Colonic mucosa (tissue), 4 donors: ENCODE data around the gene CD83. TPM values are rescaled to one million over a fixed set of nuclear protein-coding genes. Genes with fewer than 3 reads are reported as not detected.

Experiments used
- DNase-seq: peaks from one replicate; pipeline ENCODE4 v3.0.0-alpha.2; 2020
- H3K27ac ChIP-seq: fragments of 200-600 bp; one replicate; pipeline ENCODE4 v1.8.0; 2021
- H3K27me3 ChIP-seq: fragments of 200-600 bp; one replicate; pipeline ENCODE4 v1.8.0; 2021
- H3K36me3 ChIP-seq: fragments of 200-600 bp; one replicate; pipeline ENCODE4 v1.8.0; 2021
- H3K4me1 ChIP-seq: fragments of 200-600 bp; one replicate; pipeline ENCODE4 v1.8.0; 2021; ENCODE audit warnings: mild to moderate bottlenecking
- H3K4me3 ChIP-seq: fragments of 200-600 bp; one replicate; pipeline ENCODE4 v1.8.0; 2021
- H3K9ac ChIP-seq, 2 donors: one replicate each; pipeline ENCODE4 v1.7.0; 2013; ENCODE audit warnings: control low read depth in 2 of 2, low read depth in 2 of 2, low read length in 2 of 2
- H3K9me3 ChIP-seq: fragments of 200-600 bp; one replicate; pipeline ENCODE4 v1.8.0; 2021
- intact Hi-C: fragments of 100-400 bp; cut with DNase I; formaldehyde crosslinking; loops from one replicate; pipeline ENCODE4 v1.14.1; 2022
- total RNA-seq, 2 donors: library from RNA; stranded (reverse); fragmentation: NEBNext Ultra II Directional in 1 of 2; extraction: Animal tissue kit (Norgen Biotek cat#: 25700) in 1 of 2; gene quantifications; one replicate each; pipeline ENCODE4 v1.2.1, GENCODE V29; 2021
- TF ChIP-seq, protein P1 (sequence below): fragments of 200-600 bp; IDR thresholded peaks from one replicate; pipeline ENCODE4 v1.8.0; 2022; ENCODE audit warnings: antibody characterized with exemption, mild to moderate bottlenecking
- donor health status: healthy.
- donor health status: DM: no; HTN: no; CAD: no.
- donor health status: DM: no; HTN: no; CAD: no.

CD83 gene
- total RNA-seq, 2 donors from 2014 or later: 2.8 TPM

DNA sequence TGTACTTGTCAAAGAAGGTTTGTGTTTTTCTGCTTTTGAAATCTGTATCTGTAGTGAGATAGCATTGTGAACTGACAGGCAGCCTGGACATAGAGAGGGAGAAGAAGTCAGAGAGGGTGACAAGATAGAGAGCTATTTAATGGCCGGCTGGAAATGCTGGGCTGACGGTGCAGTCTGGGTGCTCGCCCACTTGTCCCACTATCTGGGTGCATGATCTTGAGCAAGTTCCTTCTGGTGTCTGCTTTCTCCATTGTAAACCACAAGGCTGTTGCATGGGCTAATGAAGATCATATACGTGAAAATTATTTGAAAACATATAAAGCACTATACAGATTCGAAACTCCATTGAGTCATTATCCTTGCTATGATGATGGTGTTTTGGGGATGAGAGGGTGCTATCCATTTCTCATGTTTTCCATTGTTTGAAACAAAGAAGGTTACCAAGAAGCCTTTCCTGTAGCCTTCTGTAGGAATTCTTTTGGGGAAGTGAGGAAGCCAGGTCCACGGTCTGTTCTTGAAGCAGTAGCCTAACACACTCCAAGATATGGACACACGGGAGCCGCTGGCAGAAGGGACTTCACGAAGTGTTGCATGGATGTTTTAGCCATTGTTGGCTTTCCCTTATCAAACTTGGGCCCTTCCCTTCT lies 18.4 kb downstream of the CD83 start:
- no peaks in the 10 kb centered on the region for H3K36me3 ChIP-seq
- H3K4me1 ChIP-seq: no peaks in the 10 kb centered on the region
- TF ChIP-seq, protein P1, sequence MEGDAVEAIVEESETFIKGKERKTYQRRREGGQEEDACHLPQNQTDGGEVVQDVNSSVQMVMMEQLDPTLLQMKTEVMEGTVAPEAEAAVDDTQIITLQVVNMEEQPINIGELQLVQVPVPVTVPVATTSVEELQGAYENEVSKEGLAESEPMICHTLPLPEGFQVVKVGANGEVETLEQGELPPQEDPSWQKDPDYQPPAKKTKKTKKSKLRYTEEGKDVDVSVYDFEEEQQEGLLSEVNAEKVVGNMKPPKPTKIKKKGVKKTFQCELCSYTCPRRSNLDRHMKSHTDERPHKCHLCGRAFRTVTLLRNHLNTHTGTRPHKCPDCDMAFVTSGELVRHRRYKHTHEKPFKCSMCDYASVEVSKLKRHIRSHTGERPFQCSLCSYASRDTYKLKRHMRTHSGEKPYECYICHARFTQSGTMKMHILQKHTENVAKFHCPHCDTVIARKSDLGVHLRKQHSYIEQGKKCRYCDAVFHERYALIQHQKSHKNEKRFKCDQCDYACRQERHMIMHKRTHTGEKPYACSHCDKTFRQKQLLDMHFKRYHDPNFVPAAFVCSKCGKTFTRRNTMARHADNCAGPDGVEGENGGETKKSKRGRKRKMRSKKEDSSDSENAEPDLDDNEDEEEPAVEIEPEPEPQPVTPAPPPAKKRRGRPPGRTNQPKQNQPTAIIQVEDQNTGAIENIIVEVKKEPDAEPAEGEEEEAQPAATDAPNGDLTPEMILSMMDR: no peak
- H3K27ac ChIP-seq: no peak overlapping the region
- intact Hi-C loops: no loop called here
- no peak overlapping the region for H3K4me3 ChIP-seq
- H3K9ac ChIP-seq: no peak overlapping the region
- H3K27me3 ChIP-seq: no peaks in the 10 kb centered on the region
- no peak for DNase-seq
- no peaks in the 10 kb centered on the region for H3K9me3 ChIP-seq

DNA sequence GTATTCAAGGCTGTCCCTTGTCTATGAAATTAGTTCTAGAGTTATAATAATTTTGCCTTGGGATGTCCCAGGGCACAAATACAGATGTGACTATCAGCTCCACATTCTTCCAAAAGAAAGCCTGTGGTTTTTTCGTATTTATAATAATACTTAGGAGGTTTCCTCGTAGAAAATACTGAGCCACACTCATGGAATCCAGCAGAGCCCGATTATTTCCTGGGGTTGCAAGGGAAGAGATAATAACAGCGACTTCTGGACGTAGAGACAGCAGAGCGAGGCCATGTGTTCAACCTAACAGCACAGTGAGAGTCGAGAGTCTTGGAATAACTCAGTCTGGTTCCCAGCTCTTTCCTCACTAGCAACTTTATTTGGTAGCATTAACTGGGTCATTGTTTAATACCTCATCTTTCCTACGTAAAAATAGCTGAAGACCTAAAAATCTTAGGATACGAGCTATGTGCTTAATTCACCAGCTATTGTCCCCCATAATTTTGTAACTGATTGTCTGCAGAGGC lies 21.2 kb downstream of the CD83 start:
- Histone ChIP-seq H3K4me3 (no peak overlapping the region), H3K27ac (no peak overlapping the region), H3K27me3 (no peaks in the 10 kb centered on the region), H3K9ac (no peak overlapping the region), H3K9me3 (no peaks in the 10 kb centered on the region), H3K36me3 (no peaks in the 10 kb centered on the region), H3K4me1 (no peaks in the 10 kb centered on the region)
- intact Hi-C loops: no loop called here
- TF ChIP-seq, protein P1: no peak
- no peak for DNase-seq

DNA sequence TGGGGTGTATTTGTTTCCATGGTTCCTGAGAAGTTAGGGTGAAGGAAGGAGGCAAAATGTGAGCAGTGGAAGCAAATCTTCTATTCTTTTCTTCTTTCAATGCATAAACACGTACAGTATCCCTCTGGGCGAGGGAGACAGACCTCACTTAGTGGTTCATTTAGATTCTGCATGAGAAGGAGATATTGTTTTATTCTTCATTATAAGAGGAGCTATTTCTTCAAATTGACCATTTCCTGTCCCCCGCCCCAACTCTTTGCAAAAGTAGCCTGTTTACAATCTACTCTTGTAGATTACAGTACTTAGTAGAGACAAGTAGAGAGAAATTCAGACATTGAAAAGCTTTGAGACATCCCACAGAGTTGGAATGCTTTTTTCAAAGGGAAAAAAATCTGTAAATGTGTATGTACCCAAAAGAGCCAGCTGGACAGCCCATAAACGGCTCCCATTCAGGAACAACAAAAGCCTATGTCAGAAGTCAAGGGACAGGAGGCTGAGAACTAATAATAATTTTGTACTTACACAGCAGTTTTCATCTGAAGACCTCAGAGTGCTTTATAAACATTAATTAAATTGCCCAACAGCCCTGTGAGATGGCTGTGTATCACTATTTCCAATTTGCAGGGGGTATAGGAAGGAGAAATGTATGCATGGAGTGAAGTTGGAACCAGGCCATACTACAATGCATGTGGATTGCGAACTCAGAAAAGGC lies 23.9 kb downstream of the CD83 start:
- intact Hi-C loops: loop anchor here (5.0 kb wide), 1 partner anchor 234 kb away; no protein-coding TSS in a partner anchor
- no peaks in the 10 kb centered on the region for H3K4me1 ChIP-seq
- H3K4me3 ChIP-seq: no peak overlapping the region
- no peak for DNase-seq
- no peak overlapping the region for H3K9ac ChIP-seq
- no peaks in the 10 kb centered on the region for H3K36me3 ChIP-seq
- H3K27me3 ChIP-seq: no peaks in the 10 kb centered on the region
- H3K27ac ChIP-seq: no peak overlapping the region
- TF ChIP-seq, protein P1: no peak
- no peaks in the 10 kb centered on the region for H3K9me3 ChIP-seq

DNA sequence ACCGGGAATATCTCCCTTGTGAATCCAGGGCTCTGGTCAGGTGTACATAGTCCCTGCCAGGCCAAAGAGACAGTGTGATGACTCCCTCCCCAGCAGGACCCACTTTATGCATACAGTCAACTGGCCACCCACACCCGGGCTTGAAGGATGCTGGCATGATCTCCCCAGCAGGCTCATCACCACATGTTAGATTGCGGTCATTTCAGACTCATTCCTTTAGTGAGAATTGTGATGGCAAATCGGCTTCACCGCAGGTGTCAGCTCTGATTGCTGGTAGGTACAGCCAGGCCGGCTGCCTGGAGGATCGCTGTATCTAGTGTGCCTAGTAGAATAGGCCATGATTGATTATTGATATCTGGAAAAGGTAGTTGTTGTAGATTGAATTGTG lies 24.5 kb downstream of the CD83 start:
- Histone ChIP-seq H3K27me3 (no peaks in the 10 kb centered on the region), H3K9me3 (no peaks in the 10 kb centered on the region), H3K27ac (no peak overlapping the region), H3K4me1 (no peaks in the 10 kb centered on the region), H3K9ac (no peak overlapping the region), H3K36me3 (no peaks in the 10 kb centered on the region), H3K4me3 (no peak overlapping the region)
- DNase-seq: no peak
- intact Hi-C loops: loop anchor here (5.0 kb wide), 1 partner anchor 235 kb away; no protein-coding TSS in a partner anchor
- TF ChIP-seq, protein P1: no peak

DNA sequence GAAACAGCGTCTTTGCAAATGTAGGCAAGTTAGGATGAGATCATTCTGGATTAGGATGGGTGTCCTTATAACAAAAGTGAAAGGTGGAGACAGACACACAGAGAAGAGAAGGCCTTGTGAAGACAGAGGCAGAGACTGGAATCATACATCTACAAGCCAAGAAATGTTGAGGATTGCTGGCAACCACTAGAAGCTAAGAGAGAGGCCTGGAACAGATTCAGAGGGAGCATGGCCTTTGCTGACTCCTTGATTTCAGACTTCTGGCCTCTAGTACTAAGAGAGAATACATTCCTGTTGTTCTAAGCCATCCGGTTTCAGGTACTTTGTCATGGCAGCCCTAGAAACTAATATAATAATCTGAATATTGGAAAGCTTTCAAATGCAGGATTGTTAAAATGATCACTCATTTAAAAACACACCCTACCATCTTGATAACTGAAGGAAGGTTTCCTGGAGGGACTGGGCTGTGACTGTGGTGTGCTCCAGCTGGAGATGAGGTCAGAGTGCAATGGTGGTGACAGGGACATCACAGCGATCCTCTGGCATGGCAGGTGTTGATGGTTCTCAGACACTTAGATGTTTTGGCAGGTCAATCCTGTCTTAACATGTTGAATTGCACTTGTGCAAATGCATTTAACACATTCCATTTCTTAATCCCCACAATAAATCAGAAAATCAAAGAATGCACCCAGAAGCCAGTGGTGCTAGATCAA lies 25.1 kb downstream of the CD83 start:
- Histone ChIP-seq H3K4me3 (no peak overlapping the region), H3K9ac (no peak overlapping the region), H3K36me3 (no peaks in the 10 kb centered on the region), H3K27ac (no peak overlapping the region), H3K4me1 (no peaks in the 10 kb centered on the region), H3K9me3 (no peaks in the 10 kb centered on the region), H3K27me3 (no peaks in the 10 kb centered on the region)
- intact Hi-C loops: loop anchor here (5.0 kb wide), 1 partner anchor 235 kb away; no protein-coding TSS in a partner anchor
- DNase-seq: no peak
- TF ChIP-seq, protein P1: no peak
